Measurements from ENCODE around the gene PCDHGA11.
"Not testable (repeated sequence)": the region's sequence is repeated elsewhere in the genome, so short reads cannot be mapped to it uniquely, and the experiment has no call there.

PCDHGA11 gene

GRCh38 chr5:141374627-141375026, 46.2 kb upstream of the PCDHGA11 start:
- Histone ChIP-seq H3K36me3 (ENCODE audit: low read length) (peaks cover 23% of the 10 kb centered on the region), H3K27ac (ENCODE audit: low read depth, low read length) (no peak overlapping the region), H2AFZ (ENCODE audit: low read depth, low read length, severe bottlenecking) (no peak overlapping the region), H4K20me1 (ENCODE audit: low read depth, low read length) (no peaks in the 10 kb centered on the region), H3K79me2 (ENCODE audit: insufficient read depth, low read length) (peaks cover 7% of the 10 kb centered on the region; the same call in 1 of the 2 replicates), H3K9me3 (ENCODE audit: insufficient read depth, low read length) (peaks cover 58% of the 10 kb centered on the region; the same call in 1 of the 2 replicates), H3K4me3 (ENCODE audit: insufficient read depth, low read length, poor library complexity, severe bottlenecking) (no peak overlapping the region), H3K4me2 (ENCODE audit: low read depth, low read length, poor library complexity, severe bottlenecking) (no peak overlapping the region), H3F3A (ENCODE audit: insufficient read depth) (no peaks in the 10 kb centered on the region), H3K27me3 (ENCODE audit: low read length) (no peaks in the 10 kb centered on the region), H3K9ac (ENCODE audit: low read length) (no peak overlapping the region), H3K9me2 (replicated peaks; ENCODE audit: insufficient read depth, low read length) (no peaks in the 10 kb centered on the region)
- TF ChIP-seq CTCF (IDR thresholded peaks at IDR 0.05; ENCODE audit: insufficient read depth, low read length, poor library complexity, severe bottlenecking) (no peak), EZH2phosphoT487 (conservative IDR thresholded peaks at IDR 0.05; ENCODE audit: low read length) (no peak)

DNA sequence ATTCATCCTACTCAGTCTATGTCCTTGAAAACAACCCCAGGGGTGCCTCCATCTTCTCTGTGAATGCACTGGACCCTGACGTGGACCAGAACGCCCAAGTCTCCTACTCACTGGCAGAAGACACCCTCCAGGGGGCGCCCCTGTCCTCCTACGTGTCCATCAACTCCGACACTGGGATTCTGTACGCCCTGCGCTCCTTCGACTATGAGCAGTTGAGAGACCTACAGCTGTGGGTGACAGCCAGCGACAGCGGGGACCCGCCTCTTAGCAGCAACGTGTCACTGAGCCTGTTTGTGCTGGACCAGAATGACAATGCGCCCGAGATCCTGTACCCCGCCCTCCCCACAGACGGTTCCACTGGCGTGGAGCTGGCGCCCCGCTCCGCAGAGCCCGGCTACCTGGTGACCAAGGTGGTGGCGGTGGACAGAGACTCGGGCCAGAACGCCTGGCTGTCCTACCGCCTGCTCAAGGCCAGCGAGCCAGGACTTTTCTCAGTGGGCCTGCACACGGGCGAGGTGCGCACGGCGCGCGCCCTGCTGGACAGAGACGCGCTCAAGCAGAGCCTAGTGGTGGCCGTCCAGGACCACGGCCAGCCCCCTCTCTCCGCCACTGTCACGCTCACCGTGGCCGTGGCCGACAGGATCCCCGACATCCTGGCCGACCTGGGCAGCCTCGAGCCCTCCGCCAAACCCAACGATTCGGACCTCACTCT, 45.3 kb upstream of the PCDHGA11 start:
- H3K4me2 ChIP-seq (ENCODE audit: low read depth, low read length, poor library complexity, severe bottlenecking); H2AFZ ChIP-seq (ENCODE audit: low read depth, low read length, severe bottlenecking); H3F3A ChIP-seq (ENCODE audit: insufficient read depth); H3K9me2 ChIP-seq (replicated peaks; ENCODE audit: insufficient read depth, low read length); H3K27me3 ChIP-seq (ENCODE audit: low read length); H3K9ac ChIP-seq (ENCODE audit: low read length); H3K4me3 ChIP-seq (ENCODE audit: insufficient read depth, low read length, poor library complexity, severe bottlenecking); H3K79me2 ChIP-seq (ENCODE audit: insufficient read depth, low read length); H4K20me1 ChIP-seq (ENCODE audit: low read depth, low read length); H3K27ac ChIP-seq (ENCODE audit: low read depth, low read length): not testable (repeated sequence)
- H3K36me3 ChIP-seq (ENCODE audit: low read length), result peaks cover 19% of the 10 kb centered on the region
- peaks cover 53% of the 10 kb centered on the region; the same call in 1 of the 2 replicates for H3K9me3 ChIP-seq (ENCODE audit: insufficient read depth, low read length)

GRCh38 chr5:141382469-141383294, 38.2 kb upstream of the PCDHGA11 start, which contains the start of gene PCDHGA7:
Gene PCDHGA7 (plus strand): TSS chr5:141382742. CDS start chr5:141382900, 158 bp downstream.
- peak within 1 kb of the TSS; percentile 35 for H3K27ac ChIP-seq (ENCODE audit: low read depth, low read length)
- H3K9ac ChIP-seq (ENCODE audit: low read length), result peak within 1 kb of the TSS; percentile 59
- no peaks in the 10 kb centered on the region for H3K27me3 ChIP-seq (ENCODE audit: low read length)
- H4K20me1 ChIP-seq (ENCODE audit: low read depth, low read length), result no peaks in the 10 kb centered on the region
- no peak for TF ChIP-seq EZH2phosphoT487 (conservative IDR thresholded peaks at IDR 0.05; ENCODE audit: low read length)
- peak; percentile 40 for TF ChIP-seq CTCF (IDR thresholded peaks at IDR 0.05; ENCODE audit: insufficient read depth, low read length, poor library complexity, severe bottlenecking)
- peak within 1 kb of the TSS; percentile 55 for H3K4me3 ChIP-seq (ENCODE audit: insufficient read depth, low read length, poor library complexity, severe bottlenecking)
- no peaks in the 10 kb centered on the region for H3F3A ChIP-seq (ENCODE audit: insufficient read depth)
- H3K4me2 ChIP-seq (ENCODE audit: low read depth, low read length, poor library complexity, severe bottlenecking), result peak within 1 kb of the TSS; percentile 54
- no peaks in the 10 kb centered on the region for H3K79me2 ChIP-seq (ENCODE audit: insufficient read depth, low read length)
- H3K9me3 ChIP-seq (ENCODE audit: insufficient read depth, low read length), result peaks cover 18% of the 10 kb centered on the region; the same call in 1 of the 2 replicates
- H3K36me3 ChIP-seq (ENCODE audit: low read length), result peaks cover 5% of the 10 kb centered on the region; the same call in 1 of the 2 replicates
- peak within 1 kb of the TSS; percentile 55 for H2AFZ ChIP-seq (ENCODE audit: low read depth, low read length, severe bottlenecking)
- no peaks in the 10 kb centered on the region for H3K9me2 ChIP-seq (replicated peaks; ENCODE audit: insufficient read depth, low read length)
